HepG2 (cell line): Measurements from ENCODE around the gene GDAP1L1. TPM values are rescaled to one million over a fixed set of nuclear protein-coding genes. Genes with fewer than 3 reads are reported as not detected.

Experiments used
- ATF4 ChIP-seq, 2 experiments: fragments of 450-650 bp in 1 of 2; sonication (generic) in 1 of 2; formaldehyde crosslinking; IDR thresholded peaks; 2 replicates each; pipeline versions ENCODE4 v1.5.0 to v1.8.0; 2020 to 2022; ENCODE audit warnings: mild to moderate bottlenecking in 1 of 2, missing genetic modification reagents in 1 of 2
- ATF5 ChIP-seq: sonication (generic); formaldehyde crosslinking; IDR thresholded peaks from 2 replicates; pipeline ENCODE4 v1.4.0; 2020; ENCODE audit warnings: mild to moderate bottlenecking, low read depth, missing genetic modification reagents
- E2F5 ChIP-seq: sonication (generic); formaldehyde crosslinking; conservative IDR thresholded peaks from 2 replicates; pipeline ENCODE4 v1.4.0; 2020; ENCODE audit warnings: missing genetic modification reagents
- ELK4 ChIP-seq: sonication (generic); formaldehyde crosslinking; IDR thresholded peaks from 2 replicates; pipeline ENCODE4 v1.9.0; 2021; ENCODE audit warnings: missing genetic modification reagents, borderline replicate concordance
- FOXK2 ChIP-seq: fragments of 450-650 bp; IDR thresholded peaks from 2 replicates; pipeline ENCODE4 v1.6.1; 2016
- GLI4 ChIP-seq: sonication (generic); formaldehyde crosslinking; IDR thresholded peaks from 2 replicates; pipeline ENCODE4 v1.5.1; 2020; ENCODE audit warnings: missing genetic modification reagents, mild to moderate bottlenecking, moderate library complexity, borderline replicate concordance
- IRF9 ChIP-seq: sonication (generic); formaldehyde crosslinking; IDR thresholded peaks from 2 replicates; pipeline ENCODE4 v1.8.0; 2022; ENCODE audit warnings: missing genetic modification reagents, mild to moderate bottlenecking, borderline replicate concordance
- KDM3A ChIP-seq: IDR thresholded peaks from 2 replicates; pipeline ENCODE4 v1.6.1; 2018; ENCODE audit warnings: low read depth, missing compliant biosample characterization
- MYC ChIP-seq: sonication (generic); formaldehyde crosslinking; IDR thresholded peaks from 2 replicates; pipeline ENCODE4 v1.9.0; 2021; ENCODE audit warnings: missing genetic modification reagents, borderline replicate concordance
- SNAPC5 ChIP-seq: sonication (generic); formaldehyde crosslinking; IDR thresholded peaks from 2 replicates; pipeline ENCODE4 v1.8.1; 2023; ENCODE audit warnings: mild to moderate bottlenecking, missing genetic modification reagents, borderline replicate concordance
- ZBTB1 ChIP-seq: sonication (generic); formaldehyde crosslinking; IDR thresholded peaks from 2 replicates; pipeline ENCODE4 v1.4.0; 2020; ENCODE audit warnings: missing genetic modification reagents, borderline replicate concordance
- ZFP82 ChIP-seq: sonication (generic); formaldehyde crosslinking; IDR thresholded peaks from 2 replicates; pipeline ENCODE4 v1.5.1; 2020; ENCODE audit warnings: mild to moderate bottlenecking, missing genetic modification reagents, borderline replicate concordance
- ZFP91 ChIP-seq: sonication (generic); formaldehyde crosslinking; IDR thresholded peaks from 2 replicates; pipeline ENCODE4 v1.9.0; 2022; ENCODE audit warnings: missing genetic modification reagents, mild to moderate bottlenecking, borderline replicate concordance
- ZNF326 ChIP-seq: sonication (generic); formaldehyde crosslinking; IDR thresholded peaks from 2 replicates; pipeline ENCODE4 v1.4.0; 2020; ENCODE audit warnings: missing genetic modification reagents, borderline replicate concordance
- ZNF431 ChIP-seq: sonication (generic); formaldehyde crosslinking; IDR thresholded peaks from 2 replicates; pipeline ENCODE4 v1.9.0; 2022; ENCODE audit warnings: missing genetic modification reagents, low read depth, mild to moderate bottlenecking, borderline replicate concordance
- ZNF615 ChIP-seq: sonication (generic); formaldehyde crosslinking; IDR thresholded peaks from 2 replicates; pipeline ENCODE4 v1.5.0; 2020; ENCODE audit warnings: mild to moderate bottlenecking, missing genetic modification reagents, borderline replicate concordance
- ZNF720 ChIP-seq: sonication (generic); formaldehyde crosslinking; IDR thresholded peaks from 2 replicates; pipeline ENCODE4 v1.4.0; 2020; ENCODE audit warnings: missing genetic modification reagents
- ZNF770 ChIP-seq: sonication (generic); formaldehyde crosslinking; IDR thresholded peaks from 2 replicates; pipeline ENCODE4 v1.5.0; 2020; ENCODE audit warnings: mild to moderate bottlenecking, missing genetic modification reagents
- polyA plus RNA-seq, 8 experiments: library from polyadenylated mRNA; depleted of rRNA in 3 of 8; stranded (reverse) in 7 of 8; unstranded in 1 of 8; fragments of >200 nt; fragmentation: Illumina TruSeq in 4 of 8; extraction: Trizol in 4 of 8; gene quantifications; 2 replicates each; pipeline versions ENCODE4 v1.2.1 to v1.2.3, GENCODE V29; 2011 to 2016; ENCODE audit warnings: low read depth in 4 of 8, missing spikeins in 1 of 8, mixed read lengths in 1 of 8; ENCODE audit not compliant: insufficient read depth in 1 of 8
- total RNA-seq, 5 experiments: library from RNA; depleted of rRNA; stranded (reverse); fragments of >200 nt; fragmentation: Illumina TruSeq; extraction: Trizol; gene quantifications; 2 replicates each; pipeline ENCODE4 v1.2.3, GENCODE V29; 2016; ENCODE audit warnings: low read depth in 1 of 5

Gene GDAP1L1
- total and polyA plus RNA-seq, 2 of the 13 experiments (the other 11 are each of a cell fraction or from before 2014, with no cell fraction given) = 0.04 TPM; not detected in 1

- TF ChIP-seq ZNF615 (CRISPR knock-in tag) (no peak; the same call in 1 of the 2 replicates), MYC (CRISPR knock-in tag) (peak; percentile 95; the same call in 1 of the 2 replicates), ZFP91 (CRISPR knock-in tag) (peak; percentile 80; the same call in 1 of the 2 replicates), FOXK2 (no peak), KDM3A (CRISPR knock-in tag) (peak; percentile 61; the same call in 1 of the 2 replicates), IRF9 (CRISPR knock-in tag) (0 out of 2 replicates have a peak, but pooled peaks have one; percentile 37), ATF4 (CRISPR knock-in tag; IDR thresholded peaks at IDR 0.05) (peak in 1 of 2 experiments; percentile 35; a peak in 1 of 4 replicates), ZNF770 (CRISPR knock-in tag) (no peak), SNAPC5 (CRISPR knock-in tag) (no peak), ELK4 (CRISPR knock-in tag) (no peak), ZFP82 (CRISPR knock-in tag) (no peak), ZNF326 (CRISPR knock-in tag) (peak; percentile 35; the same call in 1 of the 2 replicates), GLI4 (CRISPR knock-in tag) (no peak), E2F5 (CRISPR knock-in tag) (no peak), ZNF720 (peak; percentile 87; the same call in 1 of the 2 replicates), ATF5 (CRISPR knock-in tag) (peak; percentile 60; the same call in 1 of the 2 replicates), ZBTB1 (CRISPR knock-in tag) (peak; percentile 25; the same call in 1 of the 2 replicates), ZNF431 (CRISPR knock-in tag) (peak; percentile 65; the same call in 1 of the 2 replicates)
These were observed 55.0 kb downstream of the GDAP1L1 start (continued) for GRCh38 chr20:44302026-44302669.
